GM19193 (cell line): ENCODE data around the gene IL17F.

ENCODE experiments used
- POLR2A ChIP-seq: IDR thresholded peaks from 4 replicates; pipeline ENCODE4 v1.6.1; 2011; ENCODE audit not compliant: insufficient read depth, insufficient read length; ENCODE audit errors: extremely low read depth

The IL17F gene

DNA sequence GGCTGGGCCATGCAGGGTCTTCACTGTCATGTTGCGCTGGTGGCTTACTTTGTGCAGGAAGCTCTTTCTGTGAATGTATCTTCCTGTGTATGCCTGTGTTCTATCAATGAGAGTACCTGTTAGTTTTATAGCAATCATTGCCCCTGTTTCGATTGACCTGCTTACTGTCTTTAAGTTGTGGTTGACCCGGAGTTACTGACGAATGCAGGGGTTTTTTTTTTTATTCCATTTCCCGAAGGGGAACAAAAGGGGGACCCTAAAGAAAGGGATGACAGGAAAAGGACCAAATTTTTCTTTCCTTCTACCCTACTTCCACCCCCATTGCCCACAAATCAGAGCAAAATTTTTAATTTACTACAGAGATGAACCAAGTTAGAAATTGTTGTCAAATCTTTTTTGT, at the start of gene IL17F:
TSS of gene IL17F (minus strand) at position 101 of the 400 bp plus-strand sequence. CDS start at position 30, 71 bp downstream.
- TF ChIP-seq POLR2A, result no peak

DNA sequence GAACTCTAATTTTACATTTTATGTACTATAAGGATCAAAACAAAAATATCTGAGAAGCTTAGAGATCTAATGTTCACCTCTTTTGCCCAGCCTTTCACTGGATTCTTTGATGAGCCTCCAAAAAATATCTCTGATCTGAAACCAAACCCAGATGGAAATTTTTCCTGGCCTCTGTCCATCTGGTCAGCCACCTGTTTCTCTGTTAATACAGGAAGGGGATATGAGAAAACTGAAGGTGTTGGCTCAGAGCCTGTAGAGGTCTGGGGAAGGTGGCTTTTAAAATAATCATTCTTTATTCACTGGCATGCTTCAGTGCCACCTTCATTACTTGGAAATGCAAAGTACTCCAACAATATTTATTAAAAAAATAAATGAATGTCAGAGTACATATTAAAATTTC, 48.8 kb upstream of the IL17F start:
- no peak for TF ChIP-seq POLR2A

- no peak for TF ChIP-seq POLR2A
These were observed 44.5 kb upstream of the IL17F start for GRCh38 chr6:52288841-52289240.

GRCh38 chr6:52288216-52288615, 43.9 kb upstream of the IL17F start:
- no peak for TF ChIP-seq POLR2A

DNA sequence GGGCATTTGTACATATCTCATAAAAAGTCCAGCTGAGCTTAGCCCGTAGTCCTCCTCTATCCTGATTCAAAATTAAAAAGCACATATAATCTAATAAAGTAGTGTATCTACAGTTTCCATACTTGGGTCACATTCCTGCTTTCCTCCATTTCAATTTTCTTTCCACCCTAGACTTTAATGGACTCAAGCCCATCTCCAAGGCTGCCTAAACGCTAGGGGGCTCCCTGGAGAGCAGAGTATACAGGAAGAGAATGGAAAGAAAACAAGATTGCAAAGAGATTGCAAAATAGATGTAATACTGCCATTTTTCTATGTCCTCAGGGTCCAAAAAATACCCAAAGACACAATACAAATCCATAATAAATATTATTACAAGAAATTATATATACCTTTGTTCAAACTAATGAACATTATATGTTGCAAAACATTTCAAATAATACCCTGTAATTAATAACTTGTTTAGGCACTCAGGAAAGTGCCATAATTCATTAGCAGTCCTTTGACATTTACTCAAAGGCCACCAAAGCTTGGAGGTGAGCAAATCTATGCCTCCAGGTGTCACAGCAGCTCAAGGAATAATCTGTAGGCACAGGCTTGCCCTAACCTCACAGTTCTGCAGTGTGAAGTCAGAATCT, 42.6 kb upstream of the IL17F start:
- no peak for TF ChIP-seq POLR2A

- no peak for TF ChIP-seq POLR2A
These were observed 41.1 kb upstream of the IL17F start for GRCh38 chr6:52285177-52286068.

DNA sequence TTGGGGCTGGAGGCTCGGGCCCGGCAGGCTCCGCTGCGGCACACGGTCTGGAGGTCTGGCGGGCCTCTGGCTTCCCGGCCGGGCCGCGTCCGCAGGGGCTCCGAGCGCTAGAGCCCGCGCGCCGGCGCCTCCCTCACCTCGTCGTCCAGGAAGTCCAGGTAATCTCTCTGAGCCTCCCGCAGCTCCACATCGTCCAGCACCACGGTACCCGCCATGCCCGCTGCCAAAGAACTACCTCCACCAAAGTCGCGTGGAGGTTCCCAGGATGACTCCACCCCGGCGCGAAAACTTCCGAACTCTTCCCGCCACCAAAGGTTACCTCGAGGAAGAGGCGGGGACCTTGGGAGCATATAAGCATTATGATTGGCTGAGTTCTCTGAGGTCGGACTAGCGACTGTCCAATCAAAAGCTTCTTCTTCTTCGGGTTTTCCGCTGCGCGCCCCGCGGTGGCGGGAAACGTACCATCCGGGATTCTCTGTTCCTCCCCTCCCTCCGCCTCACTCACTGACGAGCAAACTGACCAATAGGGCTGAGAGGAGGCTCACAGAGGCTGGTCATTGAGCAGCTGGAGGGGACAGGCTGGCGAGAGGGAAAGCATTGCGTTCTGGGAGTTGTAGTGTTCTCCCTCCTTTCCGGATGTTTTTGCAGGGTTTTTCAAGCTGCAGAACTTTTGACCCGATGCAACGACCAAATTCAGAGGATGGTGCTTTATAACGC, 40.3 kb upstream of the IL17F start, which contains the start of gene MCM3:
TSS of gene MCM3 (minus strand) at position 283 of the 717 bp plus-strand sequence. CDS start at position 215, 68 bp downstream.
- peak; percentile 82 for TF ChIP-seq POLR2A

DNA sequence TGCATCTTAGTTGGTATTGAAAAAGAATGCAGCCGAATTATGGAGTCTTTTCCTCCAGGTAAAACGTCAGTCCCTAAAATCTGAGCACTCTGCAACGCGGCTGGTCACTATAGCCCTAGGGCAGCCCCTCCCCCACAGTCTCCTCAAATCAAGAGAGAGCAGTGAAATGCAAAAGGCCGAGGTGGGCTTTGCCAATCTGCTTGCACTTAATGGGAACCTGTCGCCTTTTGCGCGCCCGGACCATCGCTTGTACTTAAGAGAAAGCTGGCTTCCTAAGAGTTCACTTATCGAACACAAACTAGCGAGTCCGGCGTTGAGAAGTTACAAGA, 39.8 kb upstream of the IL17F start:
- no peak for TF ChIP-seq POLR2A

- TF ChIP-seq POLR2A, result no peak
These were observed 38.8 kb upstream of the IL17F start for GRCh38 chr6:52283111-52283510.

DNA sequence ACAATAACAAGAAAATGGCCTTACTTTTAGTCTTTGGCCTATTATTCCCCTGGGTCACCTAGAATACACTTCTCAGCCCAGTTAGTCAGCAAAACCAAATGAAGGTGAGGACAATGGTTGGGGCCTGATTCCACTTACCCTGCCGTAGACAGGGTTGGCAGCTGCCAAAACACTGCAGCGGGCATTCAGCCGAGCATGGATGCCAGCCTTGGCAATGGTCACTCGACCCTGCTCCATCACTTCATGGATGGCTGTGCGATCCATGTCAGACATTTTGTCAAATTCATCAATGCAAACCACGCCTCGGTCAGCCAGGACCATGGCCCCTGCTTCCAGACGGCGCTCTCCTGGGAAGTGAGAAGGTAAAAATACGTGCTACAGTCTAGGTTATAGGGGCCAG, 31.8 kb upstream of the IL17F start:
- TF ChIP-seq POLR2A, result no peak

DNA sequence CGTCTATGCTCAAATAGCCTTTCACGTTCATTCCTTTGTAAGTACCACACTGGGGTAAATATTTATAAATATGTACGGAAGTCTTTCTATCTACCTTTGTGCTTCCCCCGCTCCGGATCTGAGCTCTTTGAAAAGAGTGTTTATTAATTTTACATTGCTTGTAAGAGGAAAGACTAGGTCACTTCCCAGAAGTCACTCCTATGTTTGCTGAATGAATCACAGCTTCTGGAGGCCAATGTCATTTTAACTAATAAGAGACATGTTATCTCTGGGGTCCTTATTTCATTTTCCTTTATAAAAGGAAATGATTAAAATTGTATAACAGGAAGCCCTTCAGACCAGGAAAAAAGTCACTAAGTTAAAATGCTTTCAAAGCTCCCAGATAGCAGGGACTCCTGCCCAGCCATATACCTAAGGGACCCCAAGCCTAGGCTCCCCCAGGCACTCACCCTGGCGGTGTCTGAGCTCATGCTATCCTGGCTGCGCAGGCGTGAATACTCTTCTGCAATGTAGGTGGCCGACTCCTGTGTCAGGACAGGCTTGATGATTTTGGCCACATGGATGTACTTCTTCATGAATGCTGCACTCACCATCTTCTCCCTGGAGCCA, 27.7 kb upstream of the IL17F start:
- TF ChIP-seq POLR2A, result no peak

DNA sequence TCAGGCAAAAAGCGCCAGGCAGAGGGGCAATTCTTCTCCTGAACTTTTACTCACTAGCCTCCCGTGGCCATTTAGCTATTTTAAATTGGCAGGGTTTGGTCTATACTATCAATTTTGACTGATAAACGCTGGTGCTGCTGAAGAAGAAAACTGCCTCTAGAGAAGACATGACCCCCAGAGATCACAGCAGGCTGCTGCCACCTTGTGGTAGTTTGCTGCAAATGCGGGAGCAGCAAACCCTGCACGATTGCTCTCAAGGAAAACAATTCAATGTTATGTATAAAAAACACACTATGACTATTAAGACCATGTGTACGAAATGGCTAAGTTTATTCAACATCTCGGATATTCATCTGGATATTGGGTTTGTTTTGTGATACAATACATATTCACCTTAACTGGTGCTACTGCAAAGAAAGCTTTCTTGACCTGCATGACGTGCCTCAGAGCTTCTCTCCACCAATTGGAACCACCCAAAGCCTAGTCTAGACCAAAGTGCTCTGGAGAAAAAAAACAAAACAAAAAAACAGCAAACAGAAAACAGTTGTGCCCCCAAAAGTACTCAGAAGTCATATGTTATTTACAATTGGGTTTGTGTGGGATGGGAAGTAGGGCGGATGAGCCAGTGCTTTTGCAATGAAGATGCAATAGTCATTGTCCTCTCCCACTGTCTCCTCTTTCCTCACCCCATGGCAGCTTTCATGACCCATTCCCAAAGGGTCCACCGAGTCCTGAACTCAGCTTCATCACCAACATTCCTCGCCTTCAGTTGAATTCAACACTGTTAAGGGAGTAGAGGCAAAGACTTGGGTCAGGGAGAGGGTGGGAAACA, 19.6 kb upstream of the IL17F start:
- TF ChIP-seq POLR2A, result no peak

- no peak for TF ChIP-seq POLR2A
These were observed 18.5 kb upstream of the IL17F start for GRCh38 chr6:52262620-52263344.
